Measurements from ENCODE around the gene PTX3.

Gene PTX3

GRCh38 chr3:157436583-157437291 lies at the start of gene PTX3:
TSS of gene PTX3 (plus strand) at chr3:157436850. CDS start at chr3:157436934, 84 bp downstream.
- DNase-seq (ENCODE audit: low read depth, low spot score) = no peak

GRCh38 chr3:157387708-157388435 lies 48.8 kb upstream of the PTX3 start:
- DNase-seq (ENCODE audit: low read depth, low spot score) = no peak

- DNase-seq (ENCODE audit: low read depth, low spot score) = no peak
Observed at GRCh38 chr3:157388976-157389375, 47.7 kb upstream of the PTX3 start.

GRCh38 chr3:157390713-157391515 lies 45.7 kb upstream of the PTX3 start:
- DNase-seq (ENCODE audit: low read depth, low spot score) = no peak

GRCh38 chr3:157392104-157392503 lies 44.5 kb upstream of the PTX3 start:
- DNase-seq (ENCODE audit: low read depth, low spot score) = no peak

- DNase-seq (ENCODE audit: low read depth, low spot score) = no peak
Observed at GRCh38 chr3:157393113-157393512, 43.5 kb upstream of the PTX3 start.

- no peak for DNase-seq (ENCODE audit: low read depth, low spot score)
Observed at GRCh38 chr3:157394411-157394810, 42.2 kb upstream of the PTX3 start.

- no peak for DNase-seq (ENCODE audit: low read depth, low spot score)
Observed at GRCh38 chr3:157398598-157398997, 38.1 kb upstream of the PTX3 start.

- DNase-seq (ENCODE audit: low read depth, low spot score) = no peak
Observed at GRCh38 chr3:157404381-157404780, 32.3 kb upstream of the PTX3 start.

GRCh38 chr3:157405457-157405856 lies 31.2 kb upstream of the PTX3 start:
- no peak for DNase-seq (ENCODE audit: low read depth, low spot score)

GRCh38 chr3:157406394-157406793 lies 30.3 kb upstream of the PTX3 start:
- no peak for DNase-seq (ENCODE audit: low read depth, low spot score)

- DNase-seq (ENCODE audit: low read depth, low spot score) = no peak
Observed at GRCh38 chr3:157407769-157408168, 28.9 kb upstream of the PTX3 start.

GRCh38 chr3:157408499-157409149 lies 28.0 kb upstream of the PTX3 start:
- no peak for DNase-seq (ENCODE audit: low read depth, low spot score)

GRCh38 chr3:157409516-157409915 lies 27.1 kb upstream of the PTX3 start:
- no peak for DNase-seq (ENCODE audit: low read depth, low spot score)

GRCh38 chr3:157410945-157411344 lies 25.7 kb upstream of the PTX3 start:
- no peak for DNase-seq (ENCODE audit: low read depth, low spot score)

- DNase-seq (ENCODE audit: low read depth, low spot score) = no peak
Observed at GRCh38 chr3:157412323-157412855, 24.3 kb upstream of the PTX3 start.

GRCh38 chr3:157414861-157415260 lies 21.8 kb upstream of the PTX3 start:
- no peak for DNase-seq (ENCODE audit: low read depth, low spot score)

- DNase-seq (ENCODE audit: low read depth, low spot score) = no peak
Observed at GRCh38 chr3:157416347-157417087, 20.1 kb upstream of the PTX3 start.

GRCh38 chr3:157417247-157417646 lies 19.4 kb upstream of the PTX3 start:
- DNase-seq (ENCODE audit: low read depth, low spot score) = no peak

- DNase-seq (ENCODE audit: low read depth, low spot score) = no peak
Observed at GRCh38 chr3:157418104-157418503, 18.5 kb upstream of the PTX3 start.

- DNase-seq (ENCODE audit: low read depth, low spot score) = no peak
Observed at GRCh38 chr3:157420606-157421130, 16.0 kb upstream of the PTX3 start.

Measured in activated naive CD8-positive, alpha-beta T cell treated with anti-CD3 and anti-CD28 coated beads, Interleukin-2, amount 50 U/mL, for 16 hours (primary cell).